Measurements from ENCODE around the gene BABAM2.

BABAM2 gene

DNA sequence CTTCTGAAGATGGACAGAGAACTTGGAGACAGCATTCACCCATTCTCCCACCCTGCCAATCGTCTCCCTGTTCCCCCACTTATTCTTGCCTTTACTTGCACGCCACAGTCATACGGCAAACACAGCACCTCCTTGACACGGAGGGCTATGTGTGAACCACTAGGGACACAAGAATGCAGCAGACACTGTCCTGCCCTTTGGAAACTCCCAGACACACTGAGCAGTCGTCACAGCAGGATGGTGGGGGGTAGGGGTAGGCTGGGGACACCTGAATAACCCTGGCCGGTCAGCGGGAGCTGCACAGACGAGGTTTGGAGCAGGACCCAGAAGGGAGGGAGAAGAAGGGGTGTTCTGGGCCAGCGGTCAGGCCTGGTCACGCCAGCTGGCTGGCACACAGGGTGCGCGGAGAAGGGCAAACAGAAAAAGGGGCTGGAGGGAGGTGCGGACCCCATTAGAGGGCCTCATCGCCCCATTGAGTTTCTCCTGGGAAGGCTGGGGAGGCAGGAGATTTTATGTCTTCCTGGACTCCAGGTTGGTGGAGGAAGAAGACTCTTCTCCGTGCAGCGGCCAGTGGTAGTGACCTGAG lies 462.2 kb downstream of the BABAM2 start:
- TF ChIP-seq, protein P1, sequence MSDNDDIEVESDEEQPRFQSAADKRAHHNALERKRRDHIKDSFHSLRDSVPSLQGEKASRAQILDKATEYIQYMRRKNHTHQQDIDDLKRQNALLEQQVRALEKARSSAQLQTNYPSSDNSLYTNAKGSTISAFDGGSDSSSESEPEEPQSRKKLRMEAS (IDR thresholded peaks at IDR 0.05; ENCODE audit: low read depth, low read length) = no peak
- TF ChIP-seq POLR2A (IDR thresholded peaks at IDR 0.05; ENCODE audit: extremely low read depth, insufficient read length) (no peak), MYC (IDR thresholded peaks at IDR 0.05; ENCODE audit: low read depth, low read length) (no peak)
- TF ChIP-seq, protein P2, sequence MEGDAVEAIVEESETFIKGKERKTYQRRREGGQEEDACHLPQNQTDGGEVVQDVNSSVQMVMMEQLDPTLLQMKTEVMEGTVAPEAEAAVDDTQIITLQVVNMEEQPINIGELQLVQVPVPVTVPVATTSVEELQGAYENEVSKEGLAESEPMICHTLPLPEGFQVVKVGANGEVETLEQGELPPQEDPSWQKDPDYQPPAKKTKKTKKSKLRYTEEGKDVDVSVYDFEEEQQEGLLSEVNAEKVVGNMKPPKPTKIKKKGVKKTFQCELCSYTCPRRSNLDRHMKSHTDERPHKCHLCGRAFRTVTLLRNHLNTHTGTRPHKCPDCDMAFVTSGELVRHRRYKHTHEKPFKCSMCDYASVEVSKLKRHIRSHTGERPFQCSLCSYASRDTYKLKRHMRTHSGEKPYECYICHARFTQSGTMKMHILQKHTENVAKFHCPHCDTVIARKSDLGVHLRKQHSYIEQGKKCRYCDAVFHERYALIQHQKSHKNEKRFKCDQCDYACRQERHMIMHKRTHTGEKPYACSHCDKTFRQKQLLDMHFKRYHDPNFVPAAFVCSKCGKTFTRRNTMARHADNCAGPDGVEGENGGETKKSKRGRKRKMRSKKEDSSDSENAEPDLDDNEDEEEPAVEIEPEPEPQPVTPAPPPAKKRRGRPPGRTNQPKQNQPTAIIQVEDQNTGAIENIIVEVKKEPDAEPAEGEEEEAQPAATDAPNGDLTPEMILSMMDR (IDR thresholded peaks at IDR 0.05; ENCODE audit: low read depth, low read length) = no peak
- DNase-seq (ENCODE audit: low read depth) = no peak
- H3K4me3 ChIP-seq (ENCODE audit: low read depth, low read length) = no peak overlapping the region

GRCh38 chr2:28354920-28355520 lies 464.5 kb downstream of the BABAM2 start:
- DNase-seq (ENCODE audit: low read depth) = no peak
- H3K4me3 ChIP-seq (ENCODE audit: low read depth, low read length) = no peak overlapping the region
- TF ChIP-seq, protein P2 (IDR thresholded peaks at IDR 0.05; ENCODE audit: low read depth, low read length) = no peak
- TF ChIP-seq POLR2A (IDR thresholded peaks at IDR 0.05; ENCODE audit: extremely low read depth, insufficient read length) = no peak
- TF ChIP-seq, protein P1 (IDR thresholded peaks at IDR 0.05; ENCODE audit: low read depth, low read length) = no peak
- TF ChIP-seq MYC (IDR thresholded peaks at IDR 0.05; ENCODE audit: low read depth, low read length) = no peak

- no peak overlapping the region for H3K4me3 ChIP-seq (ENCODE audit: low read depth, low read length)
- DNase-seq (ENCODE audit: low read depth) = no peak
- TF ChIP-seq POLR2A (IDR thresholded peaks at IDR 0.05; ENCODE audit: extremely low read depth, insufficient read length) (no peak), MYC (IDR thresholded peaks at IDR 0.05; ENCODE audit: low read depth, low read length) (no peak)
- TF ChIP-seq, protein P2 (IDR thresholded peaks at IDR 0.05; ENCODE audit: low read depth, low read length) = no peak
- TF ChIP-seq, protein P1 (IDR thresholded peaks at IDR 0.05; ENCODE audit: low read depth, low read length) = no peak
Observed at GRCh38 chr2:28355521-28356094, 465.1 kb downstream of the BABAM2 start.

GRCh38 chr2:28356095-28356911 lies 465.8 kb downstream of the BABAM2 start:
- DNase-seq (ENCODE audit: low read depth) = peak; percentile 45
- TF ChIP-seq POLR2A (IDR thresholded peaks at IDR 0.05; ENCODE audit: extremely low read depth, insufficient read length) (no peak), MYC (IDR thresholded peaks at IDR 0.05; ENCODE audit: low read depth, low read length) (no peak)
- TF ChIP-seq, protein P1 (IDR thresholded peaks at IDR 0.05; ENCODE audit: low read depth, low read length) = no peak
- TF ChIP-seq, protein P2 (IDR thresholded peaks at IDR 0.05; ENCODE audit: low read depth, low read length) = no peak
- no peak overlapping the region for H3K4me3 ChIP-seq (ENCODE audit: low read depth, low read length)

- DNase-seq (ENCODE audit: low read depth) = no peak
- H3K4me3 ChIP-seq (ENCODE audit: low read depth, low read length) = no peak overlapping the region
- TF ChIP-seq, protein P1 (IDR thresholded peaks at IDR 0.05; ENCODE audit: low read depth, low read length) = no peak
- TF ChIP-seq MYC (IDR thresholded peaks at IDR 0.05; ENCODE audit: low read depth, low read length) (no peak), POLR2A (IDR thresholded peaks at IDR 0.05; ENCODE audit: extremely low read depth, insufficient read length) (no peak)
- TF ChIP-seq, protein P2 (IDR thresholded peaks at IDR 0.05; ENCODE audit: low read depth, low read length) = no peak
Observed at GRCh38 chr2:28357055-28357454, 466.5 kb downstream of the BABAM2 start.
